ENCODE measurements around the gene HIC1. TPM values are rescaled to one million over a fixed set of nuclear protein-coding genes. Genes with fewer than 3 reads are reported as not detected.

HIC1 gene
- total RNA-seq, 4 donors from 2014 or later, result 9.1 to 32.5 (median 14.7) TPM

DNA sequence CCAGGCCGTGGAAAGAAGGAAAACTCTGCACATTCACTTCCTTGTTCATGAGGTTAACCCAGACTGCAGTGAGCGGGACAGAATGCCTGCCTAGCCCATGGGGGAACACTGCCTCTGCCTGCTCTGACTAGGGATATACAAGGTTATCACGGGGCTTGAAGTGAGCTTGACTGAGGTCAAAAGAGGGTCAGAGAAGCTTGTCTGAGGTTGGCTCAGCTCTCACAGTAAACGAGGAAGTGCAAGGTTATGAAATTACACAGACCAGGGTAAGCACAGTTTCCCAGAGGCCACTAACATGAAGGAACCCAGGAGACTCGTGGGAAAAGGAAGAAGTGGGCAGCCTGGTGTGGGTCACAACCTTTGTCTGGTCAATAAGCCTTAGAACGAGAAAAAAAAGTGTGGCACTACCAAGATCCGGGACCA, 28.7 kb downstream of the HIC1 start:
- H3K36me3 ChIP-seq, result peaks cover 0 to 8% (median 0%) of the 10 kb centered on the region in 4 donors
- no peaks in the 10 kb centered on the region for H3K27me3 ChIP-seq
- peaks cover 26 to 69% (median 49%) of the 10 kb centered on the region in 4 donors for H3K4me1 ChIP-seq
- DNase-seq, result peak; percentile 44
- no peak overlapping the region for H3K4me3 ChIP-seq
- WGBS, 2 donors (ENCODE audit: low coverage in 1 of 2), result 24% methylated on average over 7 of the region's 7 CpGs; no CpG with 5 or more reads in 1 of the 2 donors
- in situ Hi-C loops (cut with MboI; ENCODE audit: low pct_ligation_motif_present in 1 of 4, low pct_unique_long_range_greater_than_20kb in 1 of 4, low sequenced_read_pairs in 3 of 4), result no loop called here
- intact Hi-C loops (cut with DNase I; ENCODE audit: low total_unique reads), result loop anchor here (10.0 kb wide), 1 partner anchor 91 kb away; no protein-coding TSS in a partner anchor
- TF ChIP-seq POLR2A (IDR thresholded peaks at IDR 0.05) (no peak), EP300 (IDR thresholded peaks at IDR 0.05; ENCODE audit: low read depth) (no peak), POLR2AphosphoS5 (IDR thresholded peaks at IDR 0.05) (no peak)
- TF ChIP-seq, protein P1, sequence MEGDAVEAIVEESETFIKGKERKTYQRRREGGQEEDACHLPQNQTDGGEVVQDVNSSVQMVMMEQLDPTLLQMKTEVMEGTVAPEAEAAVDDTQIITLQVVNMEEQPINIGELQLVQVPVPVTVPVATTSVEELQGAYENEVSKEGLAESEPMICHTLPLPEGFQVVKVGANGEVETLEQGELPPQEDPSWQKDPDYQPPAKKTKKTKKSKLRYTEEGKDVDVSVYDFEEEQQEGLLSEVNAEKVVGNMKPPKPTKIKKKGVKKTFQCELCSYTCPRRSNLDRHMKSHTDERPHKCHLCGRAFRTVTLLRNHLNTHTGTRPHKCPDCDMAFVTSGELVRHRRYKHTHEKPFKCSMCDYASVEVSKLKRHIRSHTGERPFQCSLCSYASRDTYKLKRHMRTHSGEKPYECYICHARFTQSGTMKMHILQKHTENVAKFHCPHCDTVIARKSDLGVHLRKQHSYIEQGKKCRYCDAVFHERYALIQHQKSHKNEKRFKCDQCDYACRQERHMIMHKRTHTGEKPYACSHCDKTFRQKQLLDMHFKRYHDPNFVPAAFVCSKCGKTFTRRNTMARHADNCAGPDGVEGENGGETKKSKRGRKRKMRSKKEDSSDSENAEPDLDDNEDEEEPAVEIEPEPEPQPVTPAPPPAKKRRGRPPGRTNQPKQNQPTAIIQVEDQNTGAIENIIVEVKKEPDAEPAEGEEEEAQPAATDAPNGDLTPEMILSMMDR (IDR thresholded peaks at IDR 0.05), result no peak
- H3K9me3 ChIP-seq, result no peaks in the 10 kb centered on the region
- peak overlapping the region; percentile 89 to 91 (median 90) for H3K27ac ChIP-seq

DNA sequence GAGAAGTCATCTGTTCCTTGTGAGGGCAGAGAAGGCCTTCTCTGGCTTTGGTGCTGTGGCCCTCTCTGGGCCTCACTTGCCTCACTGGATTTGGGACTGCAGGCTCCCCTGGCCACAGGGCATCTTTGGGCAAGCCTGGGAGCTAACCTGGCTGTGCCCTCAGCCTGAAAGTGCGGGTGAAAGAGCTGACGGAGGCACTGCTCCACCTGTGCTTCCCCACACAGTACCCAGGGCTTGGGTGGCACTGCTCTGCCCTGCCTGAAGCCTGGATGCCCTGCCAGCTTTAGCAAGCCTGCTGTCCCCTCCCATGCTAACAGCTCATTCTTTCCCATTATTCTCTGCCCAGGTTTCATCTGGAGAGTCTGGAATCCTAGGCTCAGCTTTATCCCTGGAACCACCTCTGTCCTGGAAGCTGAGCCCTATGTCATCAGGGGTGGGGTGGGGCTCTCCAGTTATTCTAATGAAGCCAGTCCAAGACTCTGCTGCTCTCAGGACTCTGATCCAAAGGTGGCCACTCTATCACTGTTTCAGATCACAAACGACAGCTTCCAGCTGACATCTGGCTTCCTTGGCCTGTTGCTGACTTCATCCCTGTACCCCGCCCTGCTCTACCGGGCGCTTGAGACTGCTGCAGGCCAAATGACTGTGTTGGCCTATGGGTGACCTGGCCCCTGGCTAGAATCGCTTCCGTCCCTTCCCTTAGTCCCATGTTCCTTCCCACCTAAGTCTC, 29.3 kb downstream of the HIC1 start:
- Histone ChIP-seq H3K36me3 (peaks cover 0 to 8% (median 0%) of the 10 kb centered on the region in 4 donors), H3K9me3 (no peaks in the 10 kb centered on the region), H3K4me3 (no peak overlapping the region), H3K27me3 (no peaks in the 10 kb centered on the region), H3K27ac (peak overlapping the region; percentile 89 to 91 (median 90)), H3K4me1 (peaks cover 29 to 75% (median 55%) of the 10 kb centered on the region in 4 donors)
- intact Hi-C loops (cut with DNase I; ENCODE audit: low total_unique reads), result loop anchor here (10.0 kb wide), 1 partner anchor 91 kb away; no protein-coding TSS in a partner anchor
- no peak for TF ChIP-seq EP300 (IDR thresholded peaks at IDR 0.05; ENCODE audit: low read depth)
- peak in 1 of 3 donors; percentile 34 for TF ChIP-seq POLR2AphosphoS5 (IDR thresholded peaks at IDR 0.05)
- TF ChIP-seq POLR2A (IDR thresholded peaks at IDR 0.05), result peak; percentile 4
- TF ChIP-seq, protein P1 (IDR thresholded peaks at IDR 0.05), result no peak
- peak; percentile 77 for DNase-seq
- in situ Hi-C loops (cut with MboI; ENCODE audit: low pct_ligation_motif_present in 1 of 4, low pct_unique_long_range_greater_than_20kb in 1 of 4, low sequenced_read_pairs in 3 of 4), result no loop called here
- WGBS, 2 donors (ENCODE audit: low coverage in 1 of 2), result 39% methylated on average over 8 of the region's 8 CpGs; no CpG with 5 or more reads in 1 of the 2 donors

DNA sequence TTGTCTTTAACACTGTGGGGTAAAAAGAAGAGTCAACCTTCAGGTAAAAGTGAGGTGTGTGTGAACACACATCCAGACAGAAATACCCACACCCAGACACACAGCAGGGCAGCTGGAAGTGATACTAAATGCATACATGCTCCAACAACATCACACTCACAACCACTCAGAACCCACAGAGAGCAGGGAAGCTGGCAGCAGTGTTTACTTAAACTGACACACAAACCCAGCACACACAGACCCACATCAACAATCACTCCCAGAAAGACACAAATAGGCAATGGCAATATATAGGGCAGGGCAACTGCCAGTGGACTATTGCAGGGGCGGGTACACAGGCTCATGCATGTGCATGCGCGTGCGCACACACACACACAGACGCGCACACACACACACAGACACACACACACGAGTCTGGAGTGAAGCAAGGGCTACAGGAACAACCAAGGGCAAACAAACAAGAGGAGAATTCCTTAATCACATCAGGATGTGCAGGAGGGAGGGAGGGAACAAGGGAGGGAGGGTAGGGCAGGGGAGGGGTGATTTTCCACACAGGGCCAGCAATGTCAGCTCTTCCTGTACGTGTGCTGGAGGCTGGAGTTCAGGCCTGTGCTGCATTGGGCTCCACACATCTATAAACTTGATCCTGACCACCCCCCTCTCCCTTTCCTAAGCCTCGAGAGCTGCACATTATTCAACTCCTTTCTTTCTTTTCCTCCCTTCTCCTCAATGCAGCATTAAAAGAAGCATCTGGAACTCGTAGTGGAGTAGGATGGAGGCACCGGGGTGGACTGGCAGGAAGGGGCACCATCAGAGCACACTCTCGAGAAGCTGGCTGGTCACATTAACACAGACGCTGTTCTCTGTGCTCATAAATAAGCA, 30.1 kb downstream of the HIC1 start:
- peak overlapping the region; percentile 89 to 91 (median 90) for H3K27ac ChIP-seq
- DNase-seq, result peak; percentile 87
- no peaks in the 10 kb centered on the region for H3K27me3 ChIP-seq
- in situ Hi-C loops (cut with MboI; ENCODE audit: low pct_ligation_motif_present in 1 of 4, low pct_unique_long_range_greater_than_20kb in 1 of 4, low sequenced_read_pairs in 3 of 4), result no loop called here
- H3K4me1 ChIP-seq, result peaks cover 29 to 78% (median 56%) of the 10 kb centered on the region in 4 donors
- H3K4me3 ChIP-seq, result no peak overlapping the region
- peaks cover 0 to 8% (median 0%) of the 10 kb centered on the region in 4 donors for H3K36me3 ChIP-seq
- intact Hi-C loops (cut with DNase I; ENCODE audit: low total_unique reads), result loop anchor here (10.0 kb wide), 1 partner anchor 90 kb away; no protein-coding TSS in a partner anchor
- no peaks in the 10 kb centered on the region for H3K9me3 ChIP-seq
- 30 to 35% methylated on average over 5 to 13 of the region's 13 CpGs for WGBS, 2 donors (ENCODE audit: low coverage in 1 of 2)
- peak in 2 of 3 donors; percentile 42 to 43 for TF ChIP-seq POLR2AphosphoS5 (IDR thresholded peaks at IDR 0.05)
- peak; percentile 25 for TF ChIP-seq POLR2A (IDR thresholded peaks at IDR 0.05)
- no peak for TF ChIP-seq EP300 (IDR thresholded peaks at IDR 0.05; ENCODE audit: low read depth)
- TF ChIP-seq, protein P1 (IDR thresholded peaks at IDR 0.05), result no peak

DNA sequence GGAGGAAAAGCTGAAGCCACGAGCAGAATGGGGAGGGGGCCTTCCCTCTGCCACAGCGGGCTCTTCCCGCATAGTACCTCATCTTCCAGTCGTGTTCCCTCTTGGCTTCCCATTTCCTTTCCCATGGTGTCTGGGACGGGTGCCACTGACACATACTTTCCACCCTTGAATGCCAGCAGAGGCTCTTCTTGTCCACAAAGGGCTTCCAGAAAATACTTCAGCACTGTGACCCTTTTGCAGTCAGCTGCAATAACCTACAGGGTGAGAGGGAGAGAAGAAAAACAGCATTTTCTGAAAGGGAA, 30.7 kb downstream of the HIC1 start:
- TF ChIP-seq EP300 (IDR thresholded peaks at IDR 0.05; ENCODE audit: low read depth) (no peak), POLR2AphosphoS5 (IDR thresholded peaks at IDR 0.05) (peak in 2 of 3 donors; percentile 26 to 45), POLR2A (IDR thresholded peaks at IDR 0.05) (no peak)
- Histone ChIP-seq H3K9me3 (no peaks in the 10 kb centered on the region), H3K4me3 (no peak overlapping the region), H3K4me1 (peaks cover 29 to 83% (median 61%) of the 10 kb centered on the region in 4 donors), H3K36me3 (peaks cover 0 to 8% (median 0%) of the 10 kb centered on the region in 4 donors), H3K27me3 (no peaks in the 10 kb centered on the region), H3K27ac (peak overlapping the region; percentile 89 to 91 (median 90))
- in situ Hi-C loops (cut with MboI; ENCODE audit: low pct_ligation_motif_present in 1 of 4, low pct_unique_long_range_greater_than_20kb in 1 of 4, low sequenced_read_pairs in 3 of 4) (no loop called here), intact Hi-C loops (cut with DNase I; ENCODE audit: low total_unique reads) (loop anchor here (10.0 kb wide), 1 partner anchor 89 kb away; no protein-coding TSS in a partner anchor)
- no peak for DNase-seq
- WGBS, 2 donors (ENCODE audit: low coverage in 1 of 2), result 0 to 51% methylated on average over 1 to 5 of the region's 5 CpGs
